Activated CD4-positive, alpha-beta memory T cell treated with anti-CD3 and anti-CD28 coated beads, Interleukin-2, amount 10 ng/mL, durations not matched to agents 7 days and 5 days (primary cell): Measurements from ENCODE around the gene KCNJ6. TPM values are rescaled to one million over a fixed set of nuclear protein-coding genes. Genes with fewer than 3 reads are reported as not detected.
"Not testable (repeated sequence)": the region's sequence is repeated elsewhere in the genome, so short reads cannot be mapped to it uniquely, and the experiment has no call there.

ENCODE experiments used
- CTCF ChIA-PET: fragments of 350-600 bp; sonication (Branson Sonifier 250); formaldehyde crosslinking; loops from one replicate; lab custom pipeline; 2021; ENCODE audit warnings: antibody characterized with exemption, inconsistent platforms; lab: Charles Lee
- POLR2A ChIA-PET: fragments of 350-600 bp; sonication (Branson Sonifier 250); formaldehyde crosslinking; loops from one replicate; lab custom pipeline; 2021; ENCODE audit warnings: antibody characterized with exemption; lab: Charles Lee
- DNase-seq: peaks from one replicate; pipeline ENCODE4 v3.0.0-alpha.2; 2020
- H3K27ac Mint-ChIP-seq: one replicate; pipeline ENCODE4 v1.8.0; 2021; ENCODE audit warnings: mild to moderate bottlenecking, mixed read lengths
- H3K27me3 Mint-ChIP-seq: one replicate; pipeline ENCODE4 v1.8.0; 2021; ENCODE audit warnings: mixed read lengths
- H3K36me3 Mint-ChIP-seq: one replicate; pipeline ENCODE4 v1.8.0; 2021; ENCODE audit warnings: low read depth, mixed read lengths
- H3K4me1 Mint-ChIP-seq: one replicate; pipeline ENCODE4 v1.8.0; 2021; ENCODE audit warnings: mixed read lengths
- H3K4me3 Mint-ChIP-seq: one replicate; pipeline ENCODE4 v1.8.0; 2021; ENCODE audit warnings: mild to moderate bottlenecking, mixed read lengths
- H3K9me3 Mint-ChIP-seq: one replicate; pipeline ENCODE4 v1.8.0; 2021; ENCODE audit warnings: mixed read lengths
- total RNA-seq, 2 experiments: library from RNA; stranded (reverse); gene quantifications; one replicate each; pipeline ENCODE4 v1.2.3, GENCODE V29; 2021

Gene KCNJ6
- total RNA-seq, 2 experiments from 2014 or later: not detected

DNA sequence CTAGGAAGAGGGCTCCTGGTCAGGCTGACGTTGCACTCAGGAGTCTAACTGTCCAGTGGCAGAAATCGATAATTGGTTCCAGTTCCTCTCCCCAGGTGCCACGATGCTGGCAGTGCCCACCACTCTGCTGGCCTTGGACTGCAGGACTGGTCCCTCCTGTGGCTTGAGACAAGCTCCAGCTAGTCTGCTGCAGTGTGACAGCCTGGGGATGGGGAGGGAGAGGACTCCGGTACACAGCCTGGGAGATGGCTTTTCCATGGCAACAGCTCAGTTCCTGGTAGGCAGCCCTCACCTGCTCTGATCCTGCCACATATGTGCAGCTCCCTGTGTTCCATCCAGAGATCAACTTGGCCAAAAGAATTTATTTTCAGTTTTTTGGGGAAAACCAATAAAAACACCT is 239.3 kb downstream of the KCNJ6 start:
- Mint-ChIP-seq H3K4me1 (peaks cover 1% of the 10 kb centered on the region), H3K4me3 (no peak overlapping the region)
- POLR2A ChIA-PET: no interaction called here

DNA sequence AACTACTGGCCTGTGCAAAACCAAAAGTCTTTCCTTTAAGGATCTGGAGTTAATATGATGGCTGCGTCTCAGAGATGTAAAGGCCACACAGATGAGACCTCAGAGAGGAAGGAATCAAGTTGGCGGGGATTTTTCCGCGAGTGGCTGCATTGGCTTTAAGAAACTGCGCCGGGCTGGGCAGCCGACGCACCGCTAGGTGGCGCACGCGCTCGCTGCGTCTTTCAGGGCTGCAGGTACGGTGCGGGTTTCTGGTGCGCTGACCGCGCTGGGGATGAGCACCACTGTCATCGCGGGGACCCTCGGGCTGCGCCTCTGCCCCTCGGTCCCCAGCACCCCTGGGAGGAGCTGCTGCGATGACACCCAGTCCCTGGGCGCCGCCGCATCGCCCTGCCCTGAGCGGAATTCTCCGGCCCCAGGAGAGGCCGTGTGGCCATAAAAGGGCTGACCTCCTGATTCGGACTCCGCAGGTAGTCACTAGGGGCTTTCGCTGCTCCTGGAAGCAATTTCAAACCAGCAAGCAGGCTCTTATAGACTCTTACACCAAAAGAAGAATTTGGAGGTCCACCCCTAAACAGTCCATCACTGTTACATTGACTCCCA is 241.0 kb downstream of the KCNJ6 start:
- ChIA-PET POLR2A (no interaction called here), CTCF (interaction anchor here (0.6 to 1.8 kb wide), 5 partner anchors 10 to 508 kb away, joined by 3 to 6 read pairs (median 4); no protein-coding TSS in a partner anchor)
- Mint-ChIP-seq H3K27me3 (peaks cover 27% of the 10 kb centered on the region), H3K9me3 (no peaks in the 10 kb centered on the region), H3K27ac (no peak overlapping the region), H3K4me3 (no peak overlapping the region), H3K4me1 (peaks cover 1% of the 10 kb centered on the region), H3K36me3 (no peaks in the 10 kb centered on the region)
- peak; percentile 56 for DNase-seq

More for the DNA sequence above, 239.3 kb downstream of the KCNJ6 start:
- no peak for DNase-seq
- no peak overlapping the region for H3K27ac Mint-ChIP-seq
- CTCF ChIA-PET: no interaction called here
- no peaks in the 10 kb centered on the region for H3K9me3 Mint-ChIP-seq
- H3K36me3 Mint-ChIP-seq: no peaks in the 10 kb centered on the region
- peaks cover 26% of the 10 kb centered on the region for H3K27me3 Mint-ChIP-seq

DNA sequence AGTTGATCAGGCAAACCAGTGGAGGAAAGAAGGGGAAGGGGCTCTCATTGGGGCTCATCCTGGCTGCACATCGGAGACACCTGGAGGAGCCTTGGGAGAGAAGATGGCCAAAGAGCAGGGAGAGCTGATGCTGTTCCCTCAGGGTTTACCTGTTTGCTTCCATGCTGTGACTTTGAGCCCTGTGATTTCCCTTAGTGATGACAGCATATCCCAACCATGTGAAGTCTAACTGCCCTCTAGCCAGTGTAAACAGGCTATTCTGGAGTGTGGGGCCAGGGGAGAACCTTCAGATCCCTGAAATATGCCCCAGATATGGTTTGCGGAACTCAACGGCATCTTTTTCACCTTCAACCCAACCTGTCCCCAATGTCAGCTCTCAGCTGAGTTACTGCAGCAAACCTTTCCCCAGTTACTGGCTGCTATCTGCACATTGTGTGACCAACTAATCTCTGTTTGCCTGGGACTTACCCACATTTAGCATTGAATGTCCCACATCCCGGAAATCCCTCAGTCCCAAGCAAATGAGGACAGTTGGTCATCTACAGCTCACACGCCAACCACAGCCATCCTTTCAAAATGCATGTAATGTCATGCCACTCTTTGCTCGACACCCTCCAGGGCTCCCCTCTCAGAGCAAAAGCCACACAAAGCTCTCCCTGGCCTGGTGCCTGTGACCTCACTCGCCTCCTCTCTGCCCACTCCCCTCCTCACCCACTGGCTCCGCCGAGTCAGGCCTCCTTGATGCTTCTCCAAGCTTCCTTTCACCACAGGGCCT is 242.3 kb downstream of the KCNJ6 start:
- CTCF ChIA-PET: interaction anchor here (1.0 to 1.4 kb wide), 4 partner anchors 10 to 506 kb away, joined by 3 to 4 read pairs (median 4); no protein-coding TSS in a partner anchor
- DNase-seq: no peak
- POLR2A ChIA-PET: no interaction called here
- no peaks in the 10 kb centered on the region for H3K36me3 Mint-ChIP-seq
- no peak overlapping the region for H3K4me3 Mint-ChIP-seq
- H3K27ac Mint-ChIP-seq: no peak overlapping the region
- H3K9me3 Mint-ChIP-seq: no peaks in the 10 kb centered on the region
- peaks cover 24% of the 10 kb centered on the region for H3K27me3 Mint-ChIP-seq
- H3K4me1 Mint-ChIP-seq: peaks cover 1% of the 10 kb centered on the region

DNA sequence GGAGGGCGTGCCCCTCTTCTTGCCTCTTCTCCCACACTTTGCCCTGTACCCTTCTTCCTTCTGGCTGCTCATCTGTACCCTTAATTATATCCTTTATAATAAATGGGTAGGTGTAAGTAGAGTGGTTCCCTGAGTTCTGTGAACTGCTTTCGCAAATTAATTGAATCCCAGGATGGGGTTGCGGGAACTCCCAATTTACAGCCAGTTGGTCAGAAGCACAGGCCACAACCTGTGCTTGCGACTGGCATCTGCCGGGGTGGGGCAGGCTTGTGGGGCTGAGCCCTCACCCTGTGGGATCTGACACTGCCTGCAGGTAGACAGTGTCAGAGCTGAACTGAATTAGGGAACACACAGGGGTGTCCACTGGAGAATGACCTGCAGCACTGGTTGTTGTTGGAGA is 244.9 kb downstream of the KCNJ6 start:
- CTCF ChIA-PET: interaction anchor here (0.7 kb wide), 1 partner anchor 10 kb away, joined by 3 read pairs; no protein-coding TSS in a partner anchor
- peaks cover 19% of the 10 kb centered on the region for H3K27me3 Mint-ChIP-seq
- no peak overlapping the region for H3K4me3 Mint-ChIP-seq
- DNase-seq: no peak
- no peak overlapping the region for H3K27ac Mint-ChIP-seq
- POLR2A ChIA-PET: no interaction called here
- peaks cover 1% of the 10 kb centered on the region for H3K4me1 Mint-ChIP-seq
- no peaks in the 10 kb centered on the region for H3K9me3 Mint-ChIP-seq
- no peaks in the 10 kb centered on the region for H3K36me3 Mint-ChIP-seq

DNA sequence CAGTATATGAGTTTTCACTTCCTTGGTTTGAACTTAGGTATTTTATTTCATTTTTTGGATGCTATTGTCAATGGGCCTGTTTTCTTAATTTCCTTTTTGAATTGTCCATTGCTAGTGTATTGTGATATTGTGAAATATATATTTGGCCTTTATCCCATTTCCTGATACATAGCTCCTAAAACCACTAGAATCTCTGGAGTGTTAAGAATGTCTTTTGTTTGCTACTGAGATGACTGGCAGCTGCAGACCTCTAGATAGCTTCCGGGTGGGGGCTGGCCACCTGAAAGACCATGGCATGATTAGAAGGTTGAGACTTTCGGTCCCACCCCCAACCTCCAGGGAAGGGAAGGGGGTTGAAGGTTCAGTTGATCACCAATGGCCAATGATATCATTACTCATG is 245.4 kb downstream of the KCNJ6 start:
- Mint-ChIP-seq H3K9me3 (no peaks in the 10 kb centered on the region), H3K36me3 (no peaks in the 10 kb centered on the region), H3K27ac (no peak overlapping the region), H3K4me1 (peaks cover 1% of the 10 kb centered on the region), H3K4me3 (no peak overlapping the region), H3K27me3 (peaks cover 19% of the 10 kb centered on the region)
- CTCF ChIA-PET: no interaction called here
- DNase-seq: no peak
- POLR2A ChIA-PET: no interaction called here

DNA sequence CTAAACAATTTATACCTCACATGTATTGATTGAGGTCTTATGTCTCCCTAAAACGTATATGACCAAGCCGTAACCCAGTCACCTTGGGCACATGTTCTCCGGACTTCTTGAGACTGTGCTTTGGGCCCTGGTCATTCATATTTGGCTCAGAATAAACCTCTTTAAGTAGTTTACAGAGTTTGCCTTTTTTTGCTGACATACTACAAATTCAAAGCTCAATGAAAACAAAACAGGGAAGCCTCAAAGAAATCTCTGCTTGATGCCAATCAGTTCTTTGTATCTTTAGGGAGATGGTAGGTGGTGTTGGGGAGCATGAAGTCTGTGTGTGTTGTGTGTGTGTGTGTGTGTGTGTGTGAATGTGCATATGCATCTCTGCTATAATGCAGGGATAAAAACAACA is 247.0 kb downstream of the KCNJ6 start:
- no peak overlapping the region for H3K4me3 Mint-ChIP-seq
- peaks cover 14% of the 10 kb centered on the region for H3K27me3 Mint-ChIP-seq
- no peak overlapping the region for H3K27ac Mint-ChIP-seq
- no peak for DNase-seq
- no peaks in the 10 kb centered on the region for H3K36me3 Mint-ChIP-seq
- ChIA-PET POLR2A (no interaction called here), CTCF (no interaction called here)
- no peaks in the 10 kb centered on the region for H3K9me3 Mint-ChIP-seq
- no peaks in the 10 kb centered on the region for H3K4me1 Mint-ChIP-seq

DNA sequence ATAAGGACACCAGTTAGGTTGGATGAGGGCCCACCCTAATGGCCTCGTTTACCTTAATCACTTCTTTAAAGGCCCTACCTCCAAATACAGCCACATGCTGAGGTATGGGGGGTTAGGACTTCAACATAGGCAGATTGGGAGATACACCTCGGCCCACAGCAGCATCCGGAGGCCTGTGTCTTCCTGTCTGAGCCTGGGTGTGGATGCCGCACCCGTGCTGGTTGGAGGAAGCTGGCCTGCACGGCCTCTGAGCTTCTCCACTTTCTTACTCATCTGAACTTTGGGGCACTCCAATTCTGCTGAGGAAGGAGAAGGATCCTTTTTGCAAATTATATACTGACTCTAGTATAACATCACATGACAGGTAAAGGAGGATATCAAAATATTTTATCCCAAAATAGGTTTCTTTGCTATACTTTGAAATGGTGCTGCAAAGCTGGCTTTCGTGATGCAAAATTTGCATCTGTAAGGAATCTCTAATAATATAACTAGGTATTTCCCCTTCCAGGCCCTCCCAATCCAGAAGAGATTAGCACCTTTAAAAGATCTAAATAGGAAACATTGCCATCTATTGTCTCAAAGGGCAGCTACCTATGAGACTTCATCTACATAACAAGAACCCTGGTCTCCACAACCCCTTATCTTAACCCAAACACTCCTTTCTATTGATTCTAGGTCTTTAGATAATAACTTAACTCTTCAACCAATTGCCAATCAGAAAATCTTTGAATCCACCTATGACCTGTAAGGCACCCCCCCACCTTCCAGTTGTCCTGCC is 247.6 kb downstream of the KCNJ6 start:
- ChIA-PET CTCF (no interaction called here), POLR2A (no interaction called here)
- H3K27ac Mint-ChIP-seq: no peak overlapping the region
- no peaks in the 10 kb centered on the region for H3K9me3 Mint-ChIP-seq
- H3K27me3 Mint-ChIP-seq: peaks cover 14% of the 10 kb centered on the region
- no peak for DNase-seq
- H3K4me1 Mint-ChIP-seq: no peaks in the 10 kb centered on the region
- H3K36me3 Mint-ChIP-seq: no peaks in the 10 kb centered on the region
- no peak overlapping the region for H3K4me3 Mint-ChIP-seq

DNA sequence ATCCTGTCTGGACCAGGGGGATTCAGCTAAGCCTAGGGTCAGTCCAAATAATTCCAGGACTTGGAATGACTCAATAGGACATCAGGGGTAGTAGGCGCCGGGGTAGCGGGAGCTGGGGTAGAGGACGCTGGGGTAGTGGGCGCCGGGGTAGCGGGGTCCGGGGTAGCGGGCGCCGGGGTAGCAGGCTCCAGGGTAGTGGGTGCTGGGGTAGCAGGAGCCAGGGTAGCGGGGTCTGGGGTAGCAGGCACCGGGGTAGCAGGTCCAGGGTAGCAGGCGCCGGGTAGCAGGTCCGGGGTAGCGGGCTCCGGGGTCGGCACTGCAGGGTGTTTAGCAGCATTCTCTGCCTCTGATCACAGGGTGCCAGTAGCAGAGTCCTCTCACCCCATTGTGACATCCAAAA is 248.9 kb downstream of the KCNJ6 start:
- Mint-ChIP-seq H3K4me3 (no peak overlapping the region), H3K27ac (no peak overlapping the region), H3K27me3 (peaks cover 6% of the 10 kb centered on the region), H3K36me3 (no peaks in the 10 kb centered on the region), H3K4me1 (no peaks in the 10 kb centered on the region), H3K9me3 (no peaks in the 10 kb centered on the region)
- ChIA-PET CTCF (no interaction called here), POLR2A (no interaction called here)
- no peak for DNase-seq

DNA sequence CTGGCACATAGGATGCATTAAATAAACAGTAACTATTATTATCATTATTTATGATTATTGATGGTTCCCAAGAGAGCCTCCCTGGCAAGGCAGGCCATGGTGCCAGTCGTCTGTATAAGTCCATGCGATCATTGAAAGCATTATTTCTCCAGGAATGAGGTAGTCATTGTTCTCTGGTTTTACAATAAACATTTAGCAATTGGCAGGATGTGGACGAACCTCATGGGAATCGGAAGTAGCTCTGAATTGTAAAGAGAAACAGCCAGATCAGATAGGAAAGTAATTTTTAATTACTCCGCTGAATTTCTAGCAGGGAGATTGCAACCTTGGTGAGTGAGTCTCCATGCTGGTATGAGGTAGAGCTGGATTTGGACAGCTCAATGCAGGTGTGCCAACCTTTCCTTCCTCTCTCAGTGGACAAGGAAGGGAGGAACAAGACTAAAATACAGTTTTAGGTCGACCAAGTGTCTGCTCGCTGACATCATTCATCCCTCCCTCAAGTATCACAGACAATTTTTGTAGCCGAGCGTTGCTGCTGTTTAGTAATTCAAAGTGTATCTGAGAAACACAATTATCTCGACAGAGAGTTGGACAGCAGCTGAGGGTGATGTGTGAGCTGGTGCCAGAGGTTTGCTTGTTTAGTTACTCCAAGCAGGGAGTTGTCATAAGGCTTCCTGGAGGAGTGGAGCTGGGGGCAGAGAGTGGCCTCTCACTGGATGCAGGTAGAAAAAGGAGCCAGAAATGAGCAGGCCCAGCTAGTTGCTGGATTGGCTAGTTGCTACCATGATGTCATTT is 250.8 kb downstream of the KCNJ6 start:
- Mint-ChIP-seq H3K4me3 (no peak overlapping the region), H3K9me3 (no peaks in the 10 kb centered on the region), H3K27ac (no peak overlapping the region), H3K4me1 (no peaks in the 10 kb centered on the region), H3K27me3 (peaks cover under 1% of the 10 kb centered on the region), H3K36me3 (no peaks in the 10 kb centered on the region)
- ChIA-PET CTCF (interaction anchor here (1.0 kb wide), 1 partner anchor 9 kb away, joined by 3 read pairs; no protein-coding TSS in a partner anchor), POLR2A (no interaction called here)
- DNase-seq: no peak

DNA sequence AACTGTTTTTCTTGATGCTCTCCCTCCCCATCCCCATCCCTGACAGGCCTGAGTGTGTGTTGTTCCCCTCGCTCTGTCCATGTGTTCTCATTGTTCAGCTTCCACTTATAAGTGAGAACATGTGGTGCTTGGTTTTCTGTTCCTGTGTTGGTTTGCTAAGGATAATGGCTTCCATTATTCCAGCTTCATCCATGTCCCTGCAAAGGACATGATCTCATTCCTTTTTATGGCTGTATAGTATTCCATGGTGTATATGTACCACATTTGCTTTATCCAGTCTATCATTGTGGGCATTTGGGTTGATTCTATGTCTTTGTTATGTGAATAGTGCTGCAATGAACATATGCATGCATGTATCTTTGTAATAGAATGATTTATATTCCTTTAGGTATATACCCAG is 254.0 kb downstream of the KCNJ6 start:
- H3K27ac Mint-ChIP-seq, CTCF ChIA-PET, POLR2A ChIA-PET, H3K4me1 Mint-ChIP-seq, H3K9me3 Mint-ChIP-seq, H3K27me3 Mint-ChIP-seq, DNase-seq, H3K36me3 Mint-ChIP-seq, H3K4me3 Mint-ChIP-seq: not testable (repeated sequence)

DNA sequence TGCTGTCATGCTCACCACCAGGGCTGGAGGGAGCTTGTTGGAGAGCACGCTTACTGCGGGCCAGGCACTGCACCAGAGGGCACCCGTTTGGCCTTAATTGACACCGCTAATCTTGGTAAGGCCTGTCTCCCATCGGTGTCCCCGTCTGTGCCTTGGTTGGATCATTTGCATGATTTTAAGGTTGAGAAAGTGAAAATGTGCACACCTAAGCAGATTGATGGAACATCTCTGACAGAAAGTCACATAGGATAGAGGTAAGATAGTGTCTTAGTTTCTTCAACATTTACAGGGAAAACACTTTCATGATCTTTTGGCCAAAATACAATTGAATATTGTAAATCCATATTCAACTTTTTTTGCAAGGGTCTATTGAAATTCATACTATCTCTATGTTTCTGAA is 255.5 kb downstream of the KCNJ6 start:
- no peak overlapping the region for H3K4me3 Mint-ChIP-seq

DNA sequence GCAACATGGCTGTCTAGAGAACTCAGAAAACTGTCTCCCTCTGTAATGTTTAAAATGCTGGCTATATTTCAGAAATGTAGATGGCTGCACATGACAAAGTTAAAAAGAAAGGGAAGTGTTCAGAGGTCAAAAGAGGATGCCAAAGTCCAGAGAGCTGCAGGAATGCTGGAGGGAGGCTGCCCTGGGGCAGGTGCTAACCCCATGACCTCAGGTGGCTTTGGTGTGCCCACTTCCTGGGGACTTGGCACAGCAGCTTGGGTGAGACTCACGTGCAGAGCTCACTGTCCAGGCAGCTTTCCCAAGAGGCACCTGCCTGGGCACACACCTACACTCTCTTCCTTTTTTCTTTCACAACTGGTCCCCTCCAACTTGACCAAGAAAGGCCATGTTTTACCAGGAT is 256.4 kb downstream of the KCNJ6 start:
- H3K27me3 Mint-ChIP-seq: peaks cover 7% of the 10 kb centered on the region
- H3K4me3 Mint-ChIP-seq: no peak overlapping the region
- H3K9me3 Mint-ChIP-seq: no peaks in the 10 kb centered on the region
- H3K36me3 Mint-ChIP-seq: no peaks in the 10 kb centered on the region
- H3K4me1 Mint-ChIP-seq: no peaks in the 10 kb centered on the region
- ChIA-PET CTCF (no interaction called here), POLR2A (no interaction called here)
- no peak overlapping the region for H3K27ac Mint-ChIP-seq
- no peak for DNase-seq

More for the DNA sequence above, 255.5 kb downstream of the KCNJ6 start:
- no peak for DNase-seq
- Mint-ChIP-seq H3K36me3 (no peaks in the 10 kb centered on the region), H3K27me3 (peaks cover 5% of the 10 kb centered on the region), H3K9me3 (no peaks in the 10 kb centered on the region), H3K27ac (no peak overlapping the region), H3K4me1 (no peaks in the 10 kb centered on the region)
- ChIA-PET CTCF (no interaction called here), POLR2A (no interaction called here)
